Calu3 (cell line): Measurements from ENCODE around the gene NPAS4. TPM values are rescaled to one million over a fixed set of nuclear protein-coding genes. Genes with fewer than 3 reads are reported as not detected.

Experiments used
- BruUV-seq: library from RNA; stranded (reverse); fragments of 400-500 nt; replicated peaks from 2 replicates; lab custom pipeline; 2021; lab: Mats Ljungman, UMichigan
- CTCF ChIA-PET: fragments of 300-600 bp; sonication (Branson Sonifier 250); formaldehyde crosslinking; loops from one replicate; lab custom pipeline; 2022; ENCODE audit warnings: antibody characterized with exemption; lab: Charles Lee
- DNase-seq: peaks from one replicate; pipeline ENCODE4 v3.0.0; 2022
- H3K27ac Mint-ChIP-seq: one replicate; pipeline ENCODE4 v1.8.0; 2022; ENCODE audit warnings: mixed read lengths; ENCODE audit not compliant: unreplicated experiment
- H3K27me3 Mint-ChIP-seq: one replicate; pipeline ENCODE4 v1.8.0; 2022; ENCODE audit warnings: mixed read lengths; ENCODE audit not compliant: unreplicated experiment
- H3K36me3 Mint-ChIP-seq: one replicate; pipeline ENCODE4 v1.8.0; 2022; ENCODE audit warnings: mild to moderate bottlenecking, moderate library complexity, mixed read lengths; ENCODE audit not compliant: insufficient read depth, unreplicated experiment
- H3K4me1 Mint-ChIP-seq: one replicate; pipeline ENCODE4 v1.8.0; 2022; ENCODE audit warnings: mild to moderate bottlenecking, low read depth, mixed read lengths; ENCODE audit not compliant: unreplicated experiment
- H3K4me3 Mint-ChIP-seq: one replicate; pipeline ENCODE4 v1.8.0; 2022; ENCODE audit warnings: mild to moderate bottlenecking, low read depth, moderate library complexity, mixed read lengths; ENCODE audit not compliant: unreplicated experiment
- H3K9me3 Mint-ChIP-seq: one replicate; pipeline ENCODE4 v1.8.0; 2022; ENCODE audit warnings: low read depth, mixed read lengths; ENCODE audit not compliant: unreplicated experiment
- intact Hi-C: fragments of 100-400 bp; cut with micrococcal nuclease; formaldehyde crosslinking; loops from one replicate; pipeline ENCODE4 v1.10.0; 2022; ENCODE audit not compliant: unreplicated experiment
- total RNA-seq: library from RNA; stranded (reverse); gene quantifications from 2 replicates; pipeline ENCODE4 v1.2.3, GENCODE V29; 2022
- TF ChIP-seq, protein P1 (sequence below): fragments of 200-600 bp; IDR thresholded peaks from one replicate; pipeline ENCODE4 v1.8.0; 2022; ENCODE audit warnings: antibody characterized with exemption; ENCODE audit not compliant: unreplicated experiment

NPAS4 gene
- total RNA-seq, 1 experiment from 2014 or later = not detected

DNA sequence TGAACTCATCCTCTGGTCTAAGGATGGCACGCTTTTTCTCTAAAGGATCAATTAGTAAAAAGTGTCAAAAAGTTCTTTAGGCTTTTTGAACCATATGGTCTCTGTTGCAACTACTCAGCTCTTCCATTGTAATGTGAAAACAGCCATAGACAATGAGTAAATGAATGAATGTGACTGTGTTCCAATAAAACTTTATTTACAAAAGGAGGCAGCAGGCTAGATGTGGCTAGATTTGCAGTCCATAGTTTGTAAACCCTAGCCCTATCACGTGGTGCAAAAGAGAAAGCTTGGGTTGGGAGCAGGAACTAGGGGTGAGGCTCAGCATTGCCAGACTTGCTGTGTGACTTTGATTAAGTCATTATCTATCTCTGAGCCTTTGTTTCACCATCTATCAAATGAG lies 5.4 kb upstream of the NPAS4 start:
- DNase-seq = no peak
- Mint-ChIP-seq H3K27me3 (peaks cover 96% of the 10 kb centered on the region), H3K4me3 (no peak overlapping the region), H3K9me3 (no peaks in the 10 kb centered on the region), H3K27ac (no peak overlapping the region), H3K36me3 (peaks cover 12% of the 10 kb centered on the region), H3K4me1 (peaks cover 21% of the 10 kb centered on the region)
- intact Hi-C loops = no loop called here
- BruUV-seq = no TSS peak
- TF ChIP-seq, protein P1, sequence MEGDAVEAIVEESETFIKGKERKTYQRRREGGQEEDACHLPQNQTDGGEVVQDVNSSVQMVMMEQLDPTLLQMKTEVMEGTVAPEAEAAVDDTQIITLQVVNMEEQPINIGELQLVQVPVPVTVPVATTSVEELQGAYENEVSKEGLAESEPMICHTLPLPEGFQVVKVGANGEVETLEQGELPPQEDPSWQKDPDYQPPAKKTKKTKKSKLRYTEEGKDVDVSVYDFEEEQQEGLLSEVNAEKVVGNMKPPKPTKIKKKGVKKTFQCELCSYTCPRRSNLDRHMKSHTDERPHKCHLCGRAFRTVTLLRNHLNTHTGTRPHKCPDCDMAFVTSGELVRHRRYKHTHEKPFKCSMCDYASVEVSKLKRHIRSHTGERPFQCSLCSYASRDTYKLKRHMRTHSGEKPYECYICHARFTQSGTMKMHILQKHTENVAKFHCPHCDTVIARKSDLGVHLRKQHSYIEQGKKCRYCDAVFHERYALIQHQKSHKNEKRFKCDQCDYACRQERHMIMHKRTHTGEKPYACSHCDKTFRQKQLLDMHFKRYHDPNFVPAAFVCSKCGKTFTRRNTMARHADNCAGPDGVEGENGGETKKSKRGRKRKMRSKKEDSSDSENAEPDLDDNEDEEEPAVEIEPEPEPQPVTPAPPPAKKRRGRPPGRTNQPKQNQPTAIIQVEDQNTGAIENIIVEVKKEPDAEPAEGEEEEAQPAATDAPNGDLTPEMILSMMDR = no peak
- CTCF ChIA-PET = interaction anchor here (0.8 to 1.2 kb wide), 2 partner anchors 23 to 65 kb away, joined by 3 read pairs; partner anchors contain the start of genes DPP3 and MRPL11

DNA sequence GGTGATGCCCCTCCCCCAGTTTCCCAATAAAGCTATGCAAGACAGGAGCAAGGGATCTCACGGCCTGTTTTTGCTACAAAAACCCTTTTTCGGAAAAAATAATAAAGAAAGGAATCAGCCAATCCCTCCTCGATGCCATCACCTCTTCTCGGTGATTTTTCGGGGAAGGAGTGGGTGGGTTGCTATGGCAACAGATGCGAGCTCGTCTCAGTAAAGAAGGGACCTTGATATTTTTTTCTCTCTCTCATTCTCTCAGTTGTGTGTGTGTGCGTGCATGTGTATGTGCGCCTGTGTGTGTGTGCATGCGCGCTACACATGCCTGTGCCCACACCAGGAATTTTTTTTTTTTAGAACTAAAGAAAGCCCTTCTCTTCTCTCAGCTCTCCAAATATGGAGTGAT lies 3.8 kb upstream of the NPAS4 start:
- DNase-seq = no peak

DNA sequence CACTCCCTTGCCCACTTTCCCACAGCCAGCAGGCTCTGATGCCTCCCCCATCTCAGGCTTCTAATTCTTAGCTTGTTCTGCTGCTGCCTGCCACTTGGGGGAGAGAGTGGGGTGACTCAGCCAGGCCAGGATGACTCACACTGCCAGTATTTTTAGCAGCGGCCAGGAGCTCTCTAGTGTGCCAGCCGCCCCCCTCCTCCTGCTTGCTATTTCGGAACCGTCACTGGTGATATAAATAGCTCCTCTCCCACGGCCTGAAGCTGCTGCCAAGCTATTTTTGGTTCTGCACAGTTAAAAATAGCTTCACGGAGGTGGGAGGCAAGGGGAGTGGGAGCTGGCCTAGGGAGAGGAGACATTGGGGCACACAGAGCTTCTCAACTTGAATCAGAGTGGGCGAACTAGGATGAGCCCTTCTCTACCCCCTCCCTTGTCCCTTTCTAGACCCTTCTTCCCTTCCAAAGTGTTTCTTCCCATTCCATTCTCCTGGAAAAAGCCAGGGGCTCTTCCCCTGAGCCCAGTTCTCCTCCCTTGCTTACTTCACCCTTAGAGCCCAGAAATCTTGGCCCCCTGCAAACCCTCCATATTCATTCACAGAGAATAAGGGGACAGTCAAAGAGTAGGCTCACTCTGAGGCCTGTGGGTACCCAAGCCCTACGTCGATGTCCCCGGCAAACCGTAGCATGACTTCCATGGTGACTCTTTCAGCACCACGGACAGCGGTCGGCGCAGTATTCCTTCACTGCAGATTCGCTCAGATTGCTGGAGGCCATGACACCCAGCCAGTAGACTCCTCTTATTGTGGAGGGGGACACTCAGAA lies 2.5 kb upstream of the NPAS4 start:
- TF ChIP-seq, protein P1 = peak; percentile 66
- intact Hi-C loops = no loop called here
- CTCF ChIA-PET = interaction anchor here (0.6 to 1.3 kb wide), 9 partner anchors 10 to 310 kb away, joined by 3 to 16 read pairs (median 5); partner anchors contain the start of genes DPP3, MRPL11, PELI3 and RBM4B
- Mint-ChIP-seq H3K36me3 (peaks cover 12% of the 10 kb centered on the region), H3K4me3 (no peak overlapping the region), H3K27ac (no peak overlapping the region), H3K9me3 (no peaks in the 10 kb centered on the region), H3K4me1 (peaks cover 21% of the 10 kb centered on the region), H3K27me3 (peaks cover 77% of the 10 kb centered on the region)
- no TSS peak for BruUV-seq
- peak; percentile 77 for DNase-seq

More for the DNA sequence above, 3.8 kb upstream of the NPAS4 start:
- no peak overlapping the region for H3K4me3 Mint-ChIP-seq
- intact Hi-C loops = no loop called here
- H3K4me1 Mint-ChIP-seq = peaks cover 21% of the 10 kb centered on the region
- no TSS peak for BruUV-seq
- no peak overlapping the region for H3K27ac Mint-ChIP-seq
- CTCF ChIA-PET = no interaction called here
- H3K27me3 Mint-ChIP-seq = peaks cover 81% of the 10 kb centered on the region
- TF ChIP-seq, protein P1 = no peak
- no peaks in the 10 kb centered on the region for H3K9me3 Mint-ChIP-seq
- peaks cover 12% of the 10 kb centered on the region for H3K36me3 Mint-ChIP-seq

DNA sequence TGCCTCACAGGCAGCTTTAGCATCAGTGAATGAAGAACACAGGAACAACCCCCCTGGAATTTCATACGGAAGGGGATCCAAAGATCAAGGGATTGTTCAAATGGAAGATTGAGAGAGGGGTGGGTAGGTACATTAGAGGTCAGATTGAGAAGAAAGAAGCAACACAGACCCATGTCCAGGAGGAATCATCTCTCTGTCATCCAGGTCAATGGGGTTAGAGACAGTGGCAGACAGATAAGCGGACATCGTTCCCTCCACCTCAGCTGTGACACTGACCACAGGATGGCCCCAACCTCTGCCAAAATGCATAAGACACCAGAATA lies 1.9 kb upstream of the NPAS4 start:
- Mint-ChIP-seq H3K4me1 (peaks cover 21% of the 10 kb centered on the region), H3K27me3 (peaks cover 77% of the 10 kb centered on the region), H3K9me3 (no peaks in the 10 kb centered on the region), H3K36me3 (peaks cover 12% of the 10 kb centered on the region), H3K27ac (no peak overlapping the region), H3K4me3 (no peak overlapping the region)
- DNase-seq = no peak
- intact Hi-C loops = no loop called here
- no TSS peak for BruUV-seq
- TF ChIP-seq, protein P1 = no peak
- CTCF ChIA-PET = interaction anchor here (1.2 to 1.3 kb wide), 2 partner anchors 20 to 33 kb away, joined by 5 to 10 read pairs; partner anchors contain the start of gene MRPL11
